ENCODE data around the gene WRAP53.
A peak's percentile ranks its signal among the peaks of the same experiment; 100 is the strongest.
"Not testable (repeated sequence)": the region's sequence is repeated elsewhere in the genome, so short reads cannot be mapped to it uniquely, and the experiment has no call there.

The WRAP53 gene

DNA sequence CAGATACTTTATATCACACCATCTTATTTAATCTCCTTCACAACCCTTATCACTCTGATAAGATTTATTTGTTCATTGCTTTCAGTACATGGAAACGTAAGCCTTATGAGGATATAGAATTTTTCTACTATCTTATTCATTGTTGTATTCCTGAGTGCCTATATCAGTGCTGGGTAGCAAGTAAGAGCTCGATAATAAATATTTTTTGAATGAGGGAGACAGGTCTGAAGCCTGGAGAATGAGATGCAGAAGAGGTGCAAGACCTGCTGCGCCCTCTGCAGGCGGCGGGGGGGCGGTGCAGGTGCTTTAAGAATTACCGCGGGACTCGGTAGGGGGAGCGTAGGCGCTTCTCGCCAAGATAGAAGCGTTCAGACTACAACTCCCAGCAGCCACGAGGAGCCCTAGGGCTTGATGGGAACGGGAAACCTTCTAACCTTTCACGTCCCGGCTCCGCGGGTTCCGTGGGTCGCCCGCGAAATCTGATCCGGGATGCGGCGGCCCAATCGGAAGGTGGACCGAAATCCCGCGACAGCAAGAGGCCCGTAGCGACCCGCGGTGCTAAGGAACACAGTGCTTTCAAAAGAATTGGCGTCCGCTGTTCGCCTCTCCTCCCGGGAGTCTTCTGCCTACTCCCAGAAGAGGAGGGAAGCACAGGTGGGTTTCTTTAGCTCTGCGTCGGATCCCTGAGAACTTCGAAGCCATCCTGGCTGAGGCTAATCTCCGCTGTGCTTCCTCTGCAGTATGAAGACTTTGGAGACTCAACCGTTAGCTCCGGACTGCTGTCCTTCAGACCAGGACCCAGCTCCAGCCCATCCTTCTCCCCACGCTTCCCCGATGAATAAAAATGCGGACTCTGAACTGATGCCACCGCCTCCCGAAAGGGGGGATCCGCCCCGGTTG is at the start of gene WRAP53:
Gene WRAP53, plus strand, starts transcription at position 570 of the 900 bp plus-strand sequence. Its CDS starts 172 bp downstream, at position 742.
- peak; percentile 92 for DNase-seq (ENCODE audit: low read depth)

DNA sequence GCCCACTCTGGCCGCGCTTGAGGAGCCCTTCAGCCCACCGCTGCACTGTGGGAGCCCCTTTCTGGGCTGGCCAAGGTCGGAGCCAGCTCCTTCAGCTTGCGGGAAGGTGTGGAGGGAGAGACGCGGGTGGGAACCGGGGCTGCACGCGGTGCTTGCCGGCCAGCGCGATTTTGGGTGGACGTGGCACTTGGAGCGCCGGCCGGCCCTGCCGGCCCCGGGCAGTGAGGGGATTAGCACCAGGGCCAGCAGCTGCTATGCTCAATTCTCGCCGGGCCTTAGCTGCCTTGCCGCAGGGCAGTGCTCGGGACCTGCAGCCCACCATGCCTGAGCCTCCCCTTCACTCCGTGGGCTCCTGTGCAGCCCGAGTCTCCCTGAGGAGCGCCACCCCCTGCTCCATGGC is 47.5 kb upstream of the WRAP53 start:
- DNase-seq (ENCODE audit: low read depth), result no peak

- not testable (repeated sequence) for DNase-seq (ENCODE audit: low read depth)
Measured at GRCh38 chr17:7641635-7642034, 46.6 kb upstream of the WRAP53 start.

DNA sequence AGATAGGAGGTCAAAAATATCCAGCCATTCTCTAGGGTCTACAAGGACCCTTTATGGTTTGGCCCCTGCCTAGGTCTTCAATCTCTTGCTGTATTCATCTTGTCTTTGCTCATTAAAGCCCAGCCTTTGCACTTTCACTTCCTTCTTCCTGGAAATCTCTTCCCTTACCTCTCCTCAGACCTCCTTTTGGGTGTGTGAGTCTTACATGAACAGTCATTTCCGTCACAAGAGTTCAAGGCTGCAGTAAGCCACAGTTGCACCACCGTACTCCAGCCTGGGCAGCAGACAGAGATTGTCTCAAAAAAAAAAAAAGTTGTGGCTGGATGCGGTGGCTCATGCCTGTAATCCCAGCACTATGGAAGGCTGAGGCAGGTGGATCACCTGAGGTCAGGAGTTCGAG is 43.5 kb upstream of the WRAP53 start:
- DNase-seq (ENCODE audit: low read depth), result no peak

GRCh38 chr17:7646457-7646856 is 41.8 kb upstream of the WRAP53 start:
- no peak for DNase-seq (ENCODE audit: low read depth)

DNA sequence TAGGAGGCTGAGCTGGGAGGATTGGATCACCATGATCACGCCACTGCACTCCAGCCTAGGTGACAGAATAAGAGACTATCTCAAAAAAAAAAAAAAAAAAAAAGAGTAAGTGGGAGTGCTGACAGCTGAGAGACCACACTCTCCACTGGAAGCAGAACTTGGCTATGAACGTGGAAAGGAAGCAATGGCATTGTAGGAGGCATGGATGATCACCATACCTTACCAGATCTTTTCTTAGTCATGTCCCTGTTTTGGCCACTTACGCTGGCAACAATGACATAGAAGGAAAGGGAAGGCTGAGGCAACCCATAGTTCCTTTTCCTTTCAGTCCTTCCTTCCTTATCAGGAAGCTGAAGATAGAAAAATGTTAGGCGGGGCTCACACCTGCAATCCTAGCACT is 41.3 kb upstream of the WRAP53 start:
- no peak for DNase-seq (ENCODE audit: low read depth)

DNA sequence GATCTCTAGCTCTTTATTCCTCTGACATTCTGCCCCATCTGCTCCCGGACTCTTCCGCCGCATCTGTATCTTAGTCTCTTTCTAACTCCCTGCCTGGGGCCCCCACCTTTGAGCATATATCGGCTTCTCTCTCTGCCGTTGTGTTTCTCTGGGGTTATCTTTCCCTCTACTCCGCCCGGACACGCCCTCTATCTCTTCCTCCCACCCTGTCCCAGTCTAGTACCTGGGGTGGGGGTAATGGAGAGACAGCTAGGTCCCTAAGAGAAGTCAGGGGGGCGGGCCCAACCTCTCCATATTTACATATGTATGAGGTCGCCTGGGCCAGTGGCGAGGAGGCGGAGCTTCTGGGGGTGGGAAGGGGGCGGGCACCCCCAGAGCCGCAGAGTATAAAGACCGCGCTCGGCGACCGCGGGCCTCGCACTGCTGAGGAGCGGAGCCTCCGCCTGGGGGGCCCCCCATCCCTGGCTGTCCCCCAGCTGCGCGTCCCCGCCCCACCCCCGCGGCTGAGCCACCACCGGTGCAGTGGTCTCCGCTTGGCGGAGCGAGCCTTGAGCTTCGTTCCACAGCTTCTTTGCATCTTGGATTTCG is 37.7 kb upstream of the WRAP53 start, which contains the start of gene ATP1B2:
Gene ATP1B2, plus strand, starts transcription at position 418 of the 588 bp plus-strand sequence. CDS start 593 bp downstream, outside the sequence.
- peak; percentile 52 for DNase-seq (ENCODE audit: low read depth)

- no peak for DNase-seq (ENCODE audit: low read depth)
Measured at GRCh38 chr17:7651097-7651664, 37.1 kb upstream of the WRAP53 start.

GRCh38 chr17:7651665-7652387 is 36.5 kb upstream of the WRAP53 start:
- no peak for DNase-seq (ENCODE audit: low read depth)

- no peak for DNase-seq (ENCODE audit: low read depth)
Measured at GRCh38 chr17:7652388-7653356, 35.6 kb upstream of the WRAP53 start.

- DNase-seq (ENCODE audit: low read depth), result no peak
Measured at GRCh38 chr17:7654832-7655540, 33.3 kb upstream of the WRAP53 start.

- no peak for DNase-seq (ENCODE audit: low read depth)
Measured at GRCh38 chr17:7655541-7655840, 32.8 kb upstream of the WRAP53 start.

- no peak for DNase-seq (ENCODE audit: low read depth)
Measured at GRCh38 chr17:7656958-7657609, 31.2 kb upstream of the WRAP53 start.

DNA sequence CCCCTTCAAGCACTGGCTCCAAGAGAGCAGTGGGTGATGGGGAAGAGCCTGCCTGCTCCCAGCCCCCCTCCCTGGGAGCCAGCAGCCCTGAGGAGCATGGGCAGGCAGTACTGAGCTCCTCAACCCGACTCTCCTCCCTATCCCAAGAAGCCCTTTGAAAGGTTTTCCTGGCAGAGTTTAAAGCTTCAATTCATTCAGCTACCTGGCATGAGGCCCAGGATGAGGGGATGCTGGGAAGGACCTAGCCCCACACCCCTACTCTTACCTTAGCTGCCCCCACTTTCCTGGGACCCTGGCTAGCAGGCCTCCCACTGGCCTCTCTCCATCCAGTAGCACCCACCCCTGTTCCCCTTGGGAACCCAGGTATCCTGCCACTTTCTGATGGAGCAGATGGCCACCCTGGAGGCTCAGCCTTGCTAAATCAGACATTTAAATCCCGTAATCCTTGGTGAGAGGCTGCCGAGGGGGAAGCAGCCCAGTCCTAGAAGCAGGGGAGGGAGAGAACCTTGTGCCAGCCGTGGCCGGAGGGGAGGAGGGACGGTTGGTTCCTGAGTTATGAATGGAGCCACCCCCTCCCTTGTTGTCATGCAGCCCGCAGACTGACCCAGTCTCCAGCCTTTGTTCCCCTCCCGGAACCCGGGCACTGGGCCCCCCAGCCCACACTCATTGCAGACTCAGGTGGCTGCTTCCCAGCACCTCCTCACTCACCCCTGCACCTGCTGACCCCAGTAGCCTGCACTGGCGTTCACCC is 20.4 kb upstream of the WRAP53 start:
- DNase-seq (ENCODE audit: low read depth), result no peak

GRCh38 chr17:7668482-7668881 is 19.8 kb upstream of the WRAP53 start:
- no peak for DNase-seq (ENCODE audit: low read depth)

DNA sequence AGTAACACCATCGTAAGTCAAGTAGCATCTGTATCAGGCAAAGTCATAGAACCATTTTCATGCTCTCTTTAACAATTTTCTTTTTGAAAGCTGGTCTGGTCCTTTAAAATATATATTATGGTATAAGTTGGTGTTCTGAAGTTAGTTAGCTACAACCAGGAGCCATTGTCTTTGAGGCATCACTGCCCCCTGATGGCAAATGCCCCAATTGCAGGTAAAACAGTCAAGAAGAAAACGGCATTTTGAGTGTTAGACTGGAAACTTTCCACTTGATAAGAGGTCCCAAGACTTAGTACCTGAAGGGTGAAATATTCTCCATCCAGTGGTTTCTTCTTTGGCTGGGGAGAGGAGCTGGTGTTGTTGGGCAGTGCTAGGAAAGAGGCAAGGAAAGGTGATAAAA is 15.0 kb upstream of the WRAP53 start:
- DNase-seq (ENCODE audit: low read depth), result peak; percentile 35

GRCh38 chr17:7674934-7675333 is 13.3 kb upstream of the WRAP53 start:
- DNase-seq (ENCODE audit: low read depth), result no peak

GRCh38 chr17:7676533-7676932 is 11.7 kb upstream of the WRAP53 start:
- no peak for DNase-seq (ENCODE audit: low read depth)

- no peak for DNase-seq (ENCODE audit: low read depth)
Measured at GRCh38 chr17:7677388-7678067, 10.7 kb upstream of the WRAP53 start.

All from activated T-cell treated with anti-CD3 and anti-CD28 coated beads for 48 hours (primary cell).